Gastroesophageal sphincter (tissue), 4 donors: ENCODE results near the gene SLIT3. TPM values are rescaled to one million over a fixed set of nuclear protein-coding genes. Genes with fewer than 3 reads are reported as not detected.

Experiments used
- ATAC-seq: fragments of 150-250 bp; one replicate; pipeline ENCODE4 v1.9.1; 2016; ENCODE audit warnings: mild to moderate bottlenecking, moderate library complexity
- H3K27ac ChIP-seq, 4 donors: fragments of 200-600 bp; sonication (generic) in 3 of 4; 1 replicate in 3 of 4; 2 replicates in 1 of 4; pipeline ENCODE4 v1.5.1; 2016 to 2019
- H3K27me3 ChIP-seq: fragments of 200-600 bp; sonication (generic); one replicate; pipeline ENCODE4 v1.5.1; 2019
- H3K36me3 ChIP-seq, 2 donors: fragments of 200-600 bp; sonication (generic); one replicate each; pipeline ENCODE4 v1.5.1; 2019; ENCODE audit warnings: control low read depth in 1 of 2
- H3K4me1 ChIP-seq, 3 donors: fragments of 200-600 bp; sonication (generic); 1 replicate in 2 of 3; 2 replicates in 1 of 3; pipeline ENCODE4 v1.5.1; 2016 to 2019; ENCODE audit warnings: control low read depth in 2 of 3
- H3K4me3 ChIP-seq, 2 donors: fragments of 200-600 bp; sonication (generic); one replicate each; pipeline ENCODE4 v1.5.1; 2019; ENCODE audit warnings: mild to moderate bottlenecking in 1 of 2, moderate library complexity in 1 of 2
- H3K9me3 ChIP-seq, 3 donors: fragments of 200-600 bp; sonication (generic); one replicate each; pipeline ENCODE4 v1.5.1; 2017 to 2019; ENCODE audit warnings: control low read depth in 2 of 3
- CTCF ChIP-seq, 4 experiments: fragments of 200-600 bp in 2 of 4; fragments of 450-650 bp in 2 of 4; sonication (generic) in 1 of 4; IDR thresholded peaks; one replicate each; pipeline ENCODE4 v1.5.1; 2017 to 2019; ENCODE audit warnings: antibody characterized with exemption in 4 of 4, mild to moderate bottlenecking in 2 of 4, moderate library complexity in 2 of 4
- EP300 ChIP-seq: sonication (generic); formaldehyde crosslinking; IDR thresholded peaks from one replicate; pipeline ENCODE4 v1.6.1; 2017; ENCODE audit warnings: antibody characterized with exemption, mild to moderate bottlenecking
- POLR2A ChIP-seq, 2 donors: fragments of 450-650 bp; IDR thresholded peaks; one replicate each; pipeline ENCODE4 v1.6.1; 2017; ENCODE audit warnings: antibody characterized with exemption in 2 of 2, mild to moderate bottlenecking in 2 of 2, moderate library complexity in 1 of 2
- POLR2AphosphoS5 ChIP-seq: sonication (generic); formaldehyde crosslinking; IDR thresholded peaks from one replicate; pipeline ENCODE4 v1.6.1; 2017; ENCODE audit warnings: antibody characterized with exemption
- WGBS, 2 donors: methylation state at CpG; one replicate each; pipeline ENCODE4 v1.1.5; 2018; ENCODE audit warnings: low coverage in 1 of 2; 5-methylcytosine and 5-hydroxymethylcytosine counted together
- total RNA-seq, 4 donors: library from RNA; depleted of rRNA; stranded (reverse); fragments of >200 nt; gene quantifications; one replicate each; pipeline ENCODE4 v1.1.0, GENCODE V29; 2016

SLIT3 gene
- total RNA-seq, 4 donors from 2014 or later: 29.6 to 76.3 (median 31.1) TPM

DNA sequence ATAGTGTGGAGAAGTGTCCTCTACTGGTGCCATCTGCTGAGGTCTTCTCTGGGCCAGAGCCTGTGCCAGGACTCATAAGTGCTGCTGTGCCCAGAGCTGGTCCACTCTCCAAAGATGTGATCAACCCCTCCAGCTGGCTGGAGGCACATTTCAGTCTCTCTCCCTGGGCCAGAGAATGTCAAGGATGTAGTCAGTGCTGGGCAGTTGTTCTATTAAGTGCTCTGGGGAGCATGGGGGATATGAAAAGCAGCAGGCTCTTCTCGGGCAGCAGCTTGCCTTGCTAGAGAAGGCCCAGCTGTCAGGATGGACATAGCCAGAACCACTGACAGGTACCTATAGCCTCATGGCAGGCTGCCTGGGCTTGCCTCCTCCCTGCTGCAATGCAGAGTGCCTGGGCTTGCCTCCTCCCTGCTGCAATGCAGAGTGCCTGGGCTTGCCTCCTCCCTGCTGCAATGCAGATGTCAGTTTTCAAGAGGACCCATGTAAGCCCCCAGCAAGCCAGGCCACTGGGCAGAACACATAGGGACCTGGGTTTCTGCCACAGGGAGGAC, 564.6 kb downstream of the SLIT3 start:
- Histone ChIP-seq H3K27ac (peak overlapping the region in 3 of 4 donors; percentile 31 to 51 (median 45)), H3K36me3 (no peaks in the 10 kb centered on the region), H3K4me1 (peaks cover 0 to 35% (median 6%) of the 10 kb centered on the region in 3 donors), H3K27me3 (no peaks in the 10 kb centered on the region), H3K9me3 (no peaks in the 10 kb centered on the region), H3K4me3 (no peak overlapping the region)
- ATAC-seq: no peak
- TF ChIP-seq POLR2AphosphoS5 (no peak), POLR2A (IDR thresholded peaks at IDR 0.05) (no peak), CTCF (IDR thresholded peaks at IDR 0.05) (no peak), EP300 (no peak)
- WGBS, 2 donors: no CpG with 5 or more reads among the region's 1 CpG

DNA sequence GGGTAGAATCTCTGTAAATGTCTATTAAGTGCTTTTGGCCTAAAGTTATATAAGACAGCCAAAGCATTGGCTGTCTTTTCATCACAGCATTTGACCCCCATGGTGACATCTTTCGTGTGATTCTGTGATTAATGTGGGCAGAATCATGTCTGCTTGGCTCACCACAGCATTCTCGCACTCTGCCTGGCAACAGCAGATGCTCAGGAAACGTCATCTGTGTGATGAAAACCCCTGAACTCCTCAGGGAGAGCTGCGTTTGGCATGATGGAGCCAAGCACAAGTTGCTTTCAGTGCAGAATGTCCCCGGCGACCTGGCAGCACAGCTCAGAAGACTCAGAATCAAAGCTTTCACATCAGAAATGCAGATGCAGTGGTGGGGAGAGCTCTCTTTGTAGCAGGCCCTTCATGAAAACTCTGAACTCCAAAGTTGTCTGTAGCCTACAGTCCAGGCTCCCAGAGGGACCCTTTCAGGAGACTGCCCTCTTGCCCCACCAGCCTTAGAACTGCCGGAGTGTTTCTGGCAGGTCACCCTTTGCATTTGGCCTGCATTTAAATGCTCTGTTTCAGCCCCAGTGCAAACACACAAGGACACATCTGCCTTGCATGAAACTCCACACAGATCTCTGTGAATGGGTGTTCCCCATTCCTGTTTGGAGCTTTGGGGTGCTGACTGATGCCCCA, 566.2 kb downstream of the SLIT3 start:
- H3K4me3 ChIP-seq: no peak overlapping the region
- H3K27ac ChIP-seq: peak overlapping the region in 3 of 4 donors; percentile 51 to 57 (median 55)
- peaks cover 0 to 3% (median 0%) of the 10 kb centered on the region in 3 donors for H3K9me3 ChIP-seq
- no peak for TF ChIP-seq POLR2A (IDR thresholded peaks at IDR 0.05)
- TF ChIP-seq CTCF (IDR thresholded peaks at IDR 0.05): no peak
- peak; percentile 8 for TF ChIP-seq POLR2AphosphoS5
- no peak for TF ChIP-seq EP300
- WGBS, 2 donors: 43% methylated on average over 3 of the region's 7 CpGs; no CpG with 5 or more reads in 1 of the 2 donors
- ATAC-seq: peak; percentile 91
- H3K36me3 ChIP-seq: no peaks in the 10 kb centered on the region
- H3K4me1 ChIP-seq: peaks cover 0 to 21% (median 6%) of the 10 kb centered on the region in 3 donors
- no peaks in the 10 kb centered on the region for H3K27me3 ChIP-seq

DNA sequence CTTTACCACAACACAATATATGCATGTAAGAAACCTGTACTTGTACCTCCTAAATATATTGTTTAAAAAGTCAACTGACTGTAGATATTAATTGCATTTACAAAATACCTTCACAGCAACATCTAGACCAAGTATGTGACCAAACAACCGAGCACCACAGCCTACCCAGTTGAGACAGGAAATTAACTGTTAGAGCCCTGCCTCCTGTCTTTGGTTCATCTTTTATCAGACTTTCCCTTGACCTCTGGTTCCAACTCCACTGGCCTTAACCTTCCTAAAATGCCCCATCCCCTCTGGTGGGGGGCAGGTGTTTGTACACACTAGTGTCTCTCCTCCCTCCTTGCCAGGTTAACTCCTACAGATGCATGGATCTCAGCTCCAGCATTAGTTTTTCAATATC, 566.8 kb downstream of the SLIT3 start:
- WGBS, 2 donors: 67% methylated on average over 1 of the region's 1 CpG
- Histone ChIP-seq H3K36me3 (no peaks in the 10 kb centered on the region), H3K27me3 (no peaks in the 10 kb centered on the region), H3K4me1 (peaks cover 0 to 21% (median 6%) of the 10 kb centered on the region in 3 donors), H3K4me3 (no peak overlapping the region), H3K27ac (no peak overlapping the region), H3K9me3 (peaks cover 0 to 9% (median 0%) of the 10 kb centered on the region in 3 donors)
- no peak for ATAC-seq
- TF ChIP-seq CTCF (IDR thresholded peaks at IDR 0.05) (no peak), POLR2AphosphoS5 (no peak), POLR2A (IDR thresholded peaks at IDR 0.05) (no peak), EP300 (no peak)

- 100% methylated on average over 1 of the region's 1 CpG for WGBS, 2 donors
- Histone ChIP-seq H3K4me1 (no peaks in the 10 kb centered on the region), H3K36me3 (peaks cover 0 to 12% of the 10 kb centered on the region in 2 donors), H3K27me3 (no peaks in the 10 kb centered on the region), H3K27ac (no peak overlapping the region), H3K4me3 (no peak overlapping the region), H3K9me3 (peaks cover 0 to 22% (median 0%) of the 10 kb centered on the region in 3 donors)
- no peak for ATAC-seq
- TF ChIP-seq CTCF (IDR thresholded peaks at IDR 0.05) (no peak), POLR2AphosphoS5 (no peak), POLR2A (IDR thresholded peaks at IDR 0.05) (no peak), EP300 (no peak)
Measured at GRCh38 chr5:168728546-168729211, 572.3 kb downstream of the SLIT3 start.
